Thoracic aorta endothelial cell (primary cell): Measurements from ENCODE around the gene FBN2. TPM values are rescaled to one million over a fixed set of nuclear protein-coding genes. Genes with fewer than 3 reads are reported as not detected.

Experiments used
- small RNA-seq: library from RNA; depleted of rRNA; stranded (forward); fragments of <200 nt; gene quantifications from one replicate; pipeline ENCODE3, GENCODE V24; 2012
- total RNA-seq: library from RNA; depleted of rRNA; stranded (reverse); fragments of >200 nt; gene quantifications from 2 replicates; pipeline ENCODE4 v1.2.3, GENCODE V29; 2012

Gene FBN2
- total RNA-seq = 7.7 and 208 TPM in 2 replicates

GRCh38 chr5:128538000-128538249, at the start of gene FBN2:
Gene FBN2, minus strand, starts transcription at chr5:128538245. Its CDS starts 642 bp downstream, at chr5:128537603.

Small RNAs within 50 kb of the gene (small RNA-seq; reads per million reads assigned to genes)
- gene RF00019 = not detected
